Ascending aorta (tissue), 2 donors: ENCODE results near the gene CCDC57. TPM values are rescaled to one million over a fixed set of nuclear protein-coding genes. Genes with fewer than 3 reads are reported as not detected.

ENCODE experiments used
- DNase-seq, 2 donors: peaks; one replicate each; pipeline ENCODE4 v3.0.0-alpha.2; 2019; ENCODE audit warnings: low spot score in 2 of 2
- H3K27ac ChIP-seq, 2 donors: fragments of 200-600 bp; sonication (generic); one replicate each; pipeline ENCODE4 v1.5.1; 2016 to 2017; ENCODE audit warnings: mild to moderate bottlenecking in 1 of 2
- H3K27me3 ChIP-seq: fragments of 200-600 bp; sonication (generic); one replicate; pipeline ENCODE4 v1.5.1; 2017
- H3K36me3 ChIP-seq, 2 donors: fragments of 200-600 bp; sonication (generic); one replicate each; pipeline ENCODE4 v1.5.1; 2016
- H3K4me1 ChIP-seq, 2 donors: fragments of 200-600 bp; sonication (generic); one replicate each; pipeline ENCODE4 v1.5.1; 2016 to 2017; ENCODE audit warnings: mild to moderate bottlenecking in 1 of 2
- H3K4me3 ChIP-seq, 2 donors: fragments of 200-600 bp; sonication (generic); one replicate each; pipeline ENCODE4 v1.5.1; 2016 to 2017; ENCODE audit warnings: mild to moderate bottlenecking in 1 of 2
- H3K9me3 ChIP-seq, 2 donors: fragments of 200-600 bp; sonication (generic); one replicate each; pipeline ENCODE4 v1.5.1; 2016
- CTCF ChIP-seq, 3 experiments: fragments of 200-600 bp in 2 of 3; fragments of 450-650 bp in 1 of 3; sonication (generic) in 2 of 3; IDR thresholded peaks; one replicate each; pipeline ENCODE4 v1.5.1; 2016 to 2019; ENCODE audit warnings: antibody characterized with exemption in 3 of 3, mild to moderate bottlenecking in 1 of 3, moderate library complexity in 1 of 3
- intact Hi-C: fragments of 100-400 bp; cut with DNase I; formaldehyde crosslinking; loops from one replicate; pipeline ENCODE4 v1.15.1; 2023
- total RNA-seq: library from RNA; depleted of rRNA; stranded (reverse); fragments of >200 nt; gene quantifications from one replicate; pipeline ENCODE4 v1.1.0, GENCODE V29; 2016

The CCDC57 gene
- total RNA-seq, 1 donor from 2014 or later = 12.8 TPM

- no peaks in the 10 kb centered on the region for H3K27me3 ChIP-seq
- peaks cover 8 to 20% of the 10 kb centered on the region in 2 donors for H3K4me1 ChIP-seq
- H3K9me3 ChIP-seq = no peaks in the 10 kb centered on the region
- intact Hi-C loops = loop anchor here (2.0 kb wide), 1 partner anchor 15 kb away; no protein-coding TSS in a partner anchor
- H3K4me3 ChIP-seq = peak overlapping the region in 1 of 2 donors; percentile 70
- peak overlapping the region; percentile 88 to 89 for H3K27ac ChIP-seq
- TF ChIP-seq CTCF (IDR thresholded peaks at IDR 0.05) = no peak
- DNase-seq = no peak
- no peaks in the 10 kb centered on the region for H3K36me3 ChIP-seq
Measured at GRCh38 chr17:82227629-82228277, 15.1 kb upstream of the CCDC57 start.

GRCh38 chr17:82226809-82227628 lies 14.4 kb upstream of the CCDC57 start:
- Histone ChIP-seq H3K27me3 (no peaks in the 10 kb centered on the region), H3K27ac (no peak overlapping the region), H3K4me1 (peaks cover 8 to 20% of the 10 kb centered on the region in 2 donors), H3K9me3 (no peaks in the 10 kb centered on the region), H3K4me3 (no peak overlapping the region), H3K36me3 (no peaks in the 10 kb centered on the region)
- DNase-seq = no peak
- intact Hi-C loops = no loop called here
- no peak for TF ChIP-seq CTCF (IDR thresholded peaks at IDR 0.05)

- TF ChIP-seq CTCF (IDR thresholded peaks at IDR 0.05) = no peak
- no peaks in the 10 kb centered on the region for H3K9me3 ChIP-seq
- H3K4me3 ChIP-seq = no peak overlapping the region
- peaks cover 4 to 17% of the 10 kb centered on the region in 2 donors for H3K4me1 ChIP-seq
- H3K27ac ChIP-seq = no peak overlapping the region
- H3K36me3 ChIP-seq = no peaks in the 10 kb centered on the region
- no peaks in the 10 kb centered on the region for H3K27me3 ChIP-seq
- no peak for DNase-seq
- intact Hi-C loops = no loop called here
Measured at GRCh38 chr17:82226146-82226808, 13.6 kb upstream of the CCDC57 start.

- Histone ChIP-seq H3K36me3 (no peaks in the 10 kb centered on the region), H3K9me3 (no peaks in the 10 kb centered on the region), H3K4me1 (peaks cover 2 to 11% of the 10 kb centered on the region in 2 donors), H3K27me3 (no peaks in the 10 kb centered on the region), H3K27ac (no peak overlapping the region), H3K4me3 (no peak overlapping the region)
- intact Hi-C loops = no loop called here
- no peak for DNase-seq
- TF ChIP-seq CTCF (IDR thresholded peaks at IDR 0.05) = no peak
Measured at GRCh38 chr17:82225368-82226029, 12.9 kb upstream of the CCDC57 start.

GRCh38 chr17:82224666-82225065 lies 12.0 kb upstream of the CCDC57 start:
- no peak for TF ChIP-seq CTCF (IDR thresholded peaks at IDR 0.05)
- no peak overlapping the region for H3K4me3 ChIP-seq
- no peak for DNase-seq

More at GRCh38 chr17:82224666-82225065, 12.0 kb upstream of the CCDC57 start:
- Histone ChIP-seq H3K27ac (no peak overlapping the region), H3K4me1 (peaks cover 0 to 9% of the 10 kb centered on the region in 2 donors), H3K9me3 (no peaks in the 10 kb centered on the region), H3K27me3 (no peaks in the 10 kb centered on the region), H3K36me3 (no peaks in the 10 kb centered on the region)
- intact Hi-C loops = no loop called here
